Omental fat pad (tissue), 4 donors: ENCODE data around the gene AKAP1. TPM values are rescaled to one million over a fixed set of nuclear protein-coding genes. Genes with fewer than 3 reads are reported as not detected.
A peak's percentile ranks its signal among the peaks of the same experiment; 100 is the strongest.

Experiments
- ATAC-seq: fragments of 150-250 bp; one replicate; pipeline ENCODE4 v1.9.1; 2016; ENCODE audit warnings: mild to moderate bottlenecking, moderate library complexity; ENCODE audit not compliant: low FRiP score
- DNase-seq: peaks from one replicate; pipeline ENCODE4 v3.0.0-alpha.2; 2019; ENCODE audit warnings: low spot score
- CTCF ChIP-seq, 3 donors: fragments of 450-650 bp; IDR thresholded peaks; one replicate each; pipeline ENCODE4 v1.5.1; 2016 to 2017; ENCODE audit warnings: antibody characterized with exemption in 3 of 3, mild to moderate bottlenecking in 3 of 3, moderate library complexity in 2 of 3
- total RNA-seq, 4 donors: library from RNA; depleted of rRNA; stranded (reverse); fragments of >200 nt; gene quantifications; one replicate each; pipeline ENCODE4 v1.1.0, GENCODE V29; 2016

Gene AKAP1
- total RNA-seq, 4 donors from 2014 or later: 29.4 to 89.0 (median 36.1) TPM

DNA sequence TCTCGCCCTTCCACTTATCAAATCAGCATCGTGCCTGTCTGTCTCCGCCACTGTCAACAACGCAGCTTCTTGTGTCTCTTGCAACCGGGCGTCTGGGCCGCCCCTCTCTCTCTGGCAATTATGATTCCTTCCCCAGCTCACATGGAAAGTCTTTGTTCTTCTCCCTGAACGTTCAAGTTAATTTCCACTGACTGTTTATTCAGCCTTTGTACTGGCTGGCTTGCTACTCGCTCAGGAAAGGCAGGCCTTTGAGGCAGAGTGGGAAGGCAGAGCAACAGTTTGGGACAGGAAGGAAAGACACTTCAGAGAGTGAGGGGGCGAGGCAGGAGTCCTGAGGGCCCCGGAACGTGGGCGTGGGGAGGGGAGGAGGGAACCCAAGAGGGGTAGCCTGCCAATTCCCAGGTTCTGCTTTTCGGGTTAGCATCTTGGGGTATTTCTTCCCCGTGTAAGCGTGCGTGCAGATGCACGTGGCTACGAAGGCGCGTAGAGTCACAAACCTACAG is 50.8 kb downstream of the AKAP1 start:
- ATAC-seq: no peak
- TF ChIP-seq CTCF (IDR thresholded peaks at IDR 0.05): no peak
- DNase-seq: no peak

GRCh38 chr17:57136355-57136754 is 51.3 kb downstream of the AKAP1 start:
- DNase-seq (no peak), ATAC-seq (no peak)
- no peak for TF ChIP-seq CTCF (IDR thresholded peaks at IDR 0.05)

GRCh38 chr17:57138030-57138911 is 53.2 kb downstream of the AKAP1 start:
- ATAC-seq: peak; percentile 32
- DNase-seq: no peak
- TF ChIP-seq CTCF (IDR thresholded peaks at IDR 0.05): no peak

- DNase-seq (no peak), ATAC-seq (no peak)
- no peak for TF ChIP-seq CTCF (IDR thresholded peaks at IDR 0.05)
These were observed 54.0 kb downstream of the AKAP1 start for GRCh38 chr17:57138956-57139576.

GRCh38 chr17:57140316-57140715 is 55.3 kb downstream of the AKAP1 start:
- ATAC-seq (no peak), DNase-seq (no peak)
- no peak for TF ChIP-seq CTCF (IDR thresholded peaks at IDR 0.05)

DNA sequence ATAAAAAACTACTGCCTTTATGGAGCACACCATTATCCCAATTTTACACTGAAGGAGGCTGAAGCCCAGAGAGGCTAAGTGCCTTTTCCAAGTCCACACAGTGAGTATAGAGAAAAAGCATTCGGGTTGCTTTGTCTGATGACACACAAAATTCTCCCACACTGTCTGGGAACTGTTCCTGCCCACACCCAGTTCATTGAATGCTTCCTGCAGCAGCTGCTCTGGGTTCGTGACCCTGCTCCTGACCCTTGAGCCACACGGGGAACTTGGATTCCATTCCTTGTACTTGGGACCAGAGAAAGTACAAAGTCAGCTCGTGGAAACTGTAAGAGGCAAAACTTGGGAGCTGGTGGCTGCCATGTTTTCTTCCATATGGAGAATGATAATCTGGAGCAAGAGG is 57.9 kb downstream of the AKAP1 start:
- no peak for ATAC-seq
- TF ChIP-seq CTCF (IDR thresholded peaks at IDR 0.05): no peak

More for the DNA sequence above, 57.9 kb downstream of the AKAP1 start:
- no peak for DNase-seq
